ENCODE measurements around the gene ATG2B. TPM values are rescaled to one million over a fixed set of nuclear protein-coding genes. Genes with fewer than 3 reads are reported as not detected.
A peak's percentile ranks its signal among the peaks of the same experiment; 100 is the strongest.

ATG2B gene
- polyA plus RNA-seq, 1 experiment = 22.1 TPM

DNA sequence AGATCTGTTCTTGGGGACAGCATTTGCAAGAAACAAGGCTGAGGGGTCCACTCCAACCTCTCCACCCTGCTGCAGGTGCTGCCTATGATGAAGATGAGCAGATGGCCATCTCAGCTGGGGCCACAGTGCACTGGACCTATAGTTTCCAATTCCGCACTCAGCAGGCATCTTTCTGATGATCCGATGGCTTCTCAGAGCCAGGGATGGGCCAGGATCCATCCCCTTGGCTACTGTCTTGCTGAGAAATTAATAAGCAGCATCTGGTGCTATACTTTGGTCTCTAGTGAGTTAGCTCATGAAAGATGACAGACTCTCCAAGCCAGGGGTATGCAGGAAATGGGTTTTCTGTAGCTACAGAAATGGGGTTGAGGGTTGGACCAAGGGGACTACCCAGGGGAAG is 125.5 kb downstream of the ATG2B start:
- Histone ChIP-seq H3K9me3 (ENCODE audit: control insufficient read depth, insufficient read depth, low read length) (peaks cover 5% of the 10 kb centered on the region; the same call in 1 of the 2 replicates), H3K4me3 (ENCODE audit: low read depth, low read length) (no peak overlapping the region), H3K27ac (ENCODE audit: low read depth, low read length) (no peak overlapping the region), H3K27me3 (ENCODE audit: control insufficient read depth, insufficient read depth, low read length) (no peaks in the 10 kb centered on the region)
- ChIA-PET CTCF (interaction anchor here (0.5 kb wide), 1 partner anchor 129 kb away, joined by 5 read pairs; no protein-coding TSS in a partner anchor), POLR2A (no interaction called here)
- TF ChIP-seq, protein P1, sequence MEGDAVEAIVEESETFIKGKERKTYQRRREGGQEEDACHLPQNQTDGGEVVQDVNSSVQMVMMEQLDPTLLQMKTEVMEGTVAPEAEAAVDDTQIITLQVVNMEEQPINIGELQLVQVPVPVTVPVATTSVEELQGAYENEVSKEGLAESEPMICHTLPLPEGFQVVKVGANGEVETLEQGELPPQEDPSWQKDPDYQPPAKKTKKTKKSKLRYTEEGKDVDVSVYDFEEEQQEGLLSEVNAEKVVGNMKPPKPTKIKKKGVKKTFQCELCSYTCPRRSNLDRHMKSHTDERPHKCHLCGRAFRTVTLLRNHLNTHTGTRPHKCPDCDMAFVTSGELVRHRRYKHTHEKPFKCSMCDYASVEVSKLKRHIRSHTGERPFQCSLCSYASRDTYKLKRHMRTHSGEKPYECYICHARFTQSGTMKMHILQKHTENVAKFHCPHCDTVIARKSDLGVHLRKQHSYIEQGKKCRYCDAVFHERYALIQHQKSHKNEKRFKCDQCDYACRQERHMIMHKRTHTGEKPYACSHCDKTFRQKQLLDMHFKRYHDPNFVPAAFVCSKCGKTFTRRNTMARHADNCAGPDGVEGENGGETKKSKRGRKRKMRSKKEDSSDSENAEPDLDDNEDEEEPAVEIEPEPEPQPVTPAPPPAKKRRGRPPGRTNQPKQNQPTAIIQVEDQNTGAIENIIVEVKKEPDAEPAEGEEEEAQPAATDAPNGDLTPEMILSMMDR (IDR thresholded peaks at IDR 0.05; ENCODE audit: low read depth, low read length) = no peak
- no peak for DNase-seq (ENCODE audit: low read depth, low spot score)

DNA sequence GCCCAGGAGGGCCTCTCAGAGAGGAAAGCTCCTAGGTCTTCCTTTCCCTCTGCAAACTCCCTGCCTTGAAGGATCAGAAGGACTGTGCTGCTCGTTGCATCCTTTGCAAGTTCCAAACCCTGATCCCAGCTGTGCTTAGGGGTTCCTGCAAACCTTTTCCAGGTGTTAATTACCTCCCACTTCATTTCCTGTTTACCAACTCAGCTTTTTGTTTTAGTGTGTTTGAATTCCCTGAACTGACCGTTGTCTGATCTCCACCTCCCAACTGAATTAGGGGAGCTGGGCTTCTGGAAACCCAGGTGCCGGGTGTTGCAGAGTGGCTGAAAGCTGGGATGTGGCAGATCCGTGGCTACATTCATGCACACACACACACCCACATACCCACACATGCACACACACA is 127.7 kb downstream of the ATG2B start:
- DNase-seq (ENCODE audit: low read depth, low spot score) = no peak
- ChIA-PET POLR2A (interaction anchor here (0.6 kb wide), 1 partner anchor 123 kb away, joined by 3 read pairs; no protein-coding TSS in a partner anchor), CTCF (no interaction called here)

DNA sequence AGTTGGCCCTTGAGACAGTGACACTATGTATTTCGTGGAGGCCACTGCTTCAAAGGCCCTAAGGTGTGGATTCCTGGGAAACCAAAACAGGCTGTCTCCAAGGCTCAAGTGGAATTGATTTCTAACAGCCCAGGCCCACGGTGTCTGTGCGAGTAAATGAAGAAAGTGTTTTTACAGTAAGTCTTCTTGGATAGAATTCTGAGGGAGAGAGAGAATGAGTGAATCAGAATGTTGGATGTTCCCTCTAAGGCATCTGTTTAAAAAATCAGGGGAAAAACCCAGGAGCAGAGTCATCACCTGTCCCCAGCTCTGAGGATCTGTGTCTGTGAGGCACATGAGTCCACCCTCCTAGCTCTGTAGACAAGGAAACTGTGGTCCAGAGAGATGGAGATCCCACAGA is 129.5 kb downstream of the ATG2B start:
- no peak overlapping the region for H3K4me3 ChIP-seq (ENCODE audit: low read depth, low read length)
- peaks cover 1% of the 10 kb centered on the region; the same call in 1 of the 2 replicates for H3K9me3 ChIP-seq (ENCODE audit: control insufficient read depth, insufficient read depth, low read length)
- CTCF ChIA-PET = interaction anchor here (1.4 kb wide), 1 partner anchor 133 kb away, joined by 10 read pairs; no protein-coding TSS in a partner anchor
- POLR2A ChIA-PET = no interaction called here
- no peak for DNase-seq (ENCODE audit: low read depth, low spot score)
- H3K27me3 ChIP-seq (ENCODE audit: control insufficient read depth, insufficient read depth, low read length) = no peaks in the 10 kb centered on the region
- TF ChIP-seq, protein P1 (IDR thresholded peaks at IDR 0.05; ENCODE audit: low read depth, low read length) = no peak
- H3K27ac ChIP-seq (ENCODE audit: low read depth, low read length) = peak overlapping the region; percentile 39

More for the DNA sequence above, 127.7 kb downstream of the ATG2B start:
- no peaks in the 10 kb centered on the region for H3K27me3 ChIP-seq (ENCODE audit: control insufficient read depth, insufficient read depth, low read length)
- peaks cover 1% of the 10 kb centered on the region; the same call in 1 of the 2 replicates for H3K9me3 ChIP-seq (ENCODE audit: control insufficient read depth, insufficient read depth, low read length)
- no peak overlapping the region for H3K4me3 ChIP-seq (ENCODE audit: low read depth, low read length)
- no peak overlapping the region for H3K27ac ChIP-seq (ENCODE audit: low read depth, low read length)
- TF ChIP-seq, protein P1 (IDR thresholded peaks at IDR 0.05; ENCODE audit: low read depth, low read length) = no peak

DNA sequence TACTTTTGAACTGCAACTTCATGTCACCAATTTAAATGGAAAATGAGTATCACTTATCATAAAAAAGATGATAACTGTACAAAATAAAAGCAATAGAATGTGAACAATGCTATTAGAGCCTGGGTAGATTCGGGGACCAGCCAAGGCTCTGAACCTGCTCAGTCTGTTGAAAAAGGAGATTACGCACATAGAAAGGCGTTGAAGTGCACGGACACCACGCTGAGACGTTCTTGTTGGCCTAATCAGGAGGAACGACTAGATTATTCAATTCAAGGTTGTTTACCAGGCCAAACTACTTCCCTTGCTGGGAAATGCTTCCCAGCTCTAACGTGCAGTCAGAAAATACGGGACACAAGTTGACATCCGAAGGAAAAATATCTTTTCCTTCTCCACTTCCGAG is 130.6 kb downstream of the ATG2B start:
- Histone ChIP-seq H3K4me3 (ENCODE audit: low read depth, low read length) (no peak overlapping the region), H3K27ac (ENCODE audit: low read depth, low read length) (no peak overlapping the region), H3K27me3 (ENCODE audit: control insufficient read depth, insufficient read depth, low read length) (no peaks in the 10 kb centered on the region), H3K9me3 (ENCODE audit: control insufficient read depth, insufficient read depth, low read length) (peaks cover 8% of the 10 kb centered on the region; the same call in 1 of the 2 replicates)
- no peak for DNase-seq (ENCODE audit: low read depth, low spot score)
- ChIA-PET CTCF (interaction anchor here (0.6 kb wide), 2 partner anchors 96 to 131 kb away, joined by 4 to 6 read pairs; no protein-coding TSS in a partner anchor), POLR2A (no interaction called here)
- TF ChIP-seq, protein P1 (IDR thresholded peaks at IDR 0.05; ENCODE audit: low read depth, low read length) = no peak

DNA sequence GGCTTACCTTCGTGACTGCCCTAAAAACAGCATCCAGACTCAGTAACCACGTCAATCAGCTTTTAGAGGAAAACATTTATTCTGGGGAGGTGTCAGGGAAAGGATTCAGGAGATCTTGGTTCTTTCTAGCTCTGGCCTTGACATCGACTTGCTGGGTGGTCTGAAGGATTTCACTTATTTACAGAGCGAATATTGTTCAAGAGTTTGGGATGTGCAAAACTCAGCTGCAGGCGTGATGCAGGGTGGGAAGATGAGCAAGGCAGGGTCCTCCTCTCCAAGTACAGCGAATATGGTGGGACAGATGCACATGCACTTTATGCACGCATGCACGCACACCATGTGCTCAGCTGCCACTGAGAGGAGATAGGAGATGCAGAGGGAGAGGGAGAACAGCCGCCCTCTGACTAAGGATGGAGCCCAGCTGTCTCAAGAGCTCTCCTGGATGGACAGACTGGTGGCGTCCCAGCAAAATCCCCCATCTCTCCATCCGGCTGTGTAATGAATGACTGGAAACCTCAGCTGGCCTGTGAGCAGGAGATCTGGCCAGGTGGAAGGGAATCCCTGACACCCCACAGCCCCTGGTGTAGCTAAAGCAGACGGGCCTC is 131.5 kb downstream of the ATG2B start:
- TF ChIP-seq, protein P1 (IDR thresholded peaks at IDR 0.05; ENCODE audit: low read depth, low read length) = no peak
- Histone ChIP-seq H3K4me3 (ENCODE audit: low read depth, low read length) (no peak overlapping the region), H3K9me3 (ENCODE audit: control insufficient read depth, insufficient read depth, low read length) (peaks cover 8% of the 10 kb centered on the region; the same call in 1 of the 2 replicates), H3K27me3 (ENCODE audit: control insufficient read depth, insufficient read depth, low read length) (no peaks in the 10 kb centered on the region), H3K27ac (ENCODE audit: low read depth, low read length) (no peak overlapping the region)
- no peak for DNase-seq (ENCODE audit: low read depth, low spot score)
- ChIA-PET POLR2A (no interaction called here), CTCF (no interaction called here)

Data from AG04450 (cell line).